ENCODE measurements around the gene RET. TPM values are rescaled to one million over a fixed set of nuclear protein-coding genes. Genes with fewer than 3 reads are reported as not detected.

Gene RET
- total and polyA plus RNA-seq, 2 of the 13 experiments (the other 11 are each of a cell fraction or from before 2014, with no cell fraction given) = 0.02 TPM; not detected in 1

DNA sequence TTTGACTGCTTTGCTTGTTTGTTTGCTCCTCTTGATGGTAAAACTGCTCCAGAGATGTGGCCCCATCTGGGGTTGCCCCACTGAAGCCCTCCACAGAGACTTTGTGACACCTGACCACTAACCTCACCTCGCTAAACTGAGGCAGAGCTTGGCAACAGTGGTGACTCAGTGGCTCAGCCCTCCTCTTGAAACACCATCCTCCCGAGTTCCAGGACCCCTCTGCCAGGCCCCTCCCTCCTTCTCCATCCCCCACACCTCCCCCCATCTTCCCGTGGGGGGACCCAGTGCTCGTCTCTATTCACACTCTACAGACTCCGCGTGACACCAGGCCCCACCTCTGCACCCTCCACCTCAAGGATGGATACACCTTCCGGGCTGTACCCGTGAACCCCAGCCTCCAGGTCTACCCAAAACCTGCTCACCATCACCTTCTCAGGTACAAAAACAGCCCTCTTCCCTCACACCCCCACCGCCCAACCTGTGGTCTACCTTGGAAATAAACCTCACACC is 19.0 kb upstream of the RET start (continued):
- TF ChIP-seq IKZF4 (CRISPR knock-in tag; IDR thresholded peaks at IDR 0.05; ENCODE audit: borderline replicate concordance, low read depth, not compliant biosample characterization) = no peak
- TF ChIP-seq MIXL1 (CRISPR knock-in tag; IDR thresholded peaks at IDR 0.05) = no peak
- no peak for TF ChIP-seq ZBTB7B (CRISPR knock-in tag; IDR thresholded peaks at IDR 0.05)
- TF ChIP-seq SP140L (CRISPR knock-in tag; IDR thresholded peaks at IDR 0.05; ENCODE audit: borderline replicate concordance) = no peak
- no peak for TF ChIP-seq NR2F1 (CRISPR knock-in tag; IDR thresholded peaks at IDR 0.05)
- TF ChIP-seq ZSCAN12 (CRISPR knock-in tag; IDR thresholded peaks at IDR 0.05) = no peak
- no peak for TF ChIP-seq ZSCAN29 (CRISPR knock-in tag; conservative IDR thresholded peaks at IDR 0.05)
- no peak for TF ChIP-seq HMGA1 (CRISPR knock-in tag; conservative IDR thresholded peaks at IDR 0.05)
- no peak for TF ChIP-seq ZNF777 (CRISPR knock-in tag; IDR thresholded peaks at IDR 0.05)
- TF ChIP-seq TBX2 (CRISPR knock-in tag; IDR thresholded peaks at IDR 0.05; ENCODE audit: borderline replicate concordance) = no peak
- TF ChIP-seq GLI4 (CRISPR knock-in tag; IDR thresholded peaks at IDR 0.05; ENCODE audit: borderline replicate concordance) = no peak
- TF ChIP-seq SMARCE1 (IDR thresholded peaks at IDR 0.05; ENCODE audit: borderline replicate concordance) = no peak

DNA sequence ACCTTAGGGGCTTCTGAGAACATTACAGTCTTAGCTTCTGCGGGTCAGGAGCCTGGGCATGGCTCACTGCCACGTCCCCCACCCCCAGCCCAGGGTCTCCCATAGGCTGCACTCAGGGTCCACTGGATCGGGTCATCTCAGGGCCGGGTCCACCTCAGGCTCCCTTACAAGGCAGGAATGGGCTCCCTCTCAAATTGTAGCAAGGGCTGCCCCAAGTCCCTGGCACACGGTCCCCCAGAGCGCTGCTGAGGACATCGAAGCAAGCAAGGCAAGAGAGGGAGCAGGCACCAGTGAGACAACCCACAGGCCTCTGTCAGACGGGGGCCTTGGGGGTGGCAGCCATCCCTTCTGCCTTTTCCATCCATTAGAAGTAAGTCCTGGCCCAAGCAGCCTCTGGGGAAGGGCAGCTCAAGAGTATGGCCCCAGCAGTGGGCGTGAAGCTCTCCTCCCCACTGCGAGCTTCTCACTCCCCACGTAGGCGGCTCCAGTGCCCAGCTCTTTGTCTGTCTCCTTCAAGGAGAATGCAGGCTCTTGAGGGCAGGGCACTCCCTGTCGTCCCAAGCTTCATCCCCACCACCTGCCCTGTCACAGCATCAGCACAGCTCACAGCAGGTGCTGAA is 18.0 kb upstream of the RET start:
- H3K79me2 ChIP-seq (ENCODE audit: insufficient read depth, low read length) = no peaks in the 10 kb centered on the region
- H3K4me3 ChIP-seq (replicated peaks in 1 of 3; ENCODE audit: insufficient read depth in 1 of 3, low read depth in 2 of 3, low read length in 3 of 3) = no peak overlapping the region
- no peaks in the 10 kb centered on the region for H3K9me3 ChIP-seq (ENCODE audit: low read length)
- TF ChIP-seq DMAP1 (CRISPR knock-in tag; IDR thresholded peaks at IDR 0.05) = no peak
- TF ChIP-seq BHLHE40 (IDR thresholded peaks at IDR 0.05; ENCODE audit: low read length) = no peak
- TF ChIP-seq GFI1 (CRISPR knock-in tag; IDR thresholded peaks at IDR 0.05; ENCODE audit: borderline replicate concordance) = no peak
- no peak for TF ChIP-seq ZNF317 (CRISPR knock-in tag; IDR thresholded peaks at IDR 0.05)
- H3K36me3 ChIP-seq (replicated peaks in 1 of 2; ENCODE audit: control insufficient read depth in 1 of 2, insufficient read depth in 2 of 2, low read length in 2 of 2) = no peaks in the 10 kb centered on the region
- whole genome bisulfite sequencing (ENCODE audit: low lambda C conversion rate) = 0% methylated on average over 4 of the region's 13 CpGs
- peaks cover 17% of the 10 kb centered on the region for H3K4me1 ChIP-seq (ENCODE audit: insufficient read depth, low read length)
- BruUV-seq (replicated peaks) = no TSS peak
- FAIRE-seq (no peak), DNase-seq (ENCODE audit: low spot score) (no peak), ATAC-seq (no peak)
- H3K27me3 ChIP-seq (ENCODE audit: control insufficient read depth in 1 of 2, insufficient read depth in 2 of 2, low read length in 2 of 2) = peaks cover 4 to 22% of the 10 kb centered on the region in 2 experiments; a peak in 3 of 5 replicates
- intact Hi-C loops (cut with micrococcal nuclease; ENCODE audit: unreplicated experiment) (no loop called here), in situ Hi-C loops (cut with HindIII; ENCODE audit: extremely low pct_ligation_motif_present, low pct_unique_long_range_greater_than_20kb) (no loop called here)
- no peak overlapping the region for H3K27ac ChIP-seq (ENCODE audit: extremely low read length, insufficient read depth, low read length)
- POLR2A ChIA-PET = no interaction called here
- CTCF ChIA-PET (ENCODE audit: low intra/inter-chr PET ratio, low total read pairs) = no interaction called here
- H3K9ac ChIP-seq (ENCODE audit: insufficient read depth, low read depth, low read length) = no peak overlapping the region
- H4K20me1 ChIP-seq (ENCODE audit: insufficient read depth, low read length) = no peaks in the 10 kb centered on the region
- H3K4me2 ChIP-seq (ENCODE audit: low read depth, low read length) = no peak overlapping the region
- no peak overlapping the region for H2AFZ ChIP-seq (ENCODE audit: low read length)

Data from HepG2 (cell line).